HG03378 (cell line): ENCODE data around the gene KIAA0930.
"Not testable (repeated sequence)": the region's sequence is repeated elsewhere in the genome, so short reads cannot be mapped to it uniquely, and the experiment has no call there.

Experiments
- ATAC-seq: cut with Tn5 transposase; IDR thresholded peaks from one replicate; pipeline ENCODE4 v1.9.1; 2021; ENCODE audit warnings: mild to moderate bottlenecking, moderate library complexity; ENCODE audit not compliant: unreplicated experiment

The KIAA0930 gene

DNA sequence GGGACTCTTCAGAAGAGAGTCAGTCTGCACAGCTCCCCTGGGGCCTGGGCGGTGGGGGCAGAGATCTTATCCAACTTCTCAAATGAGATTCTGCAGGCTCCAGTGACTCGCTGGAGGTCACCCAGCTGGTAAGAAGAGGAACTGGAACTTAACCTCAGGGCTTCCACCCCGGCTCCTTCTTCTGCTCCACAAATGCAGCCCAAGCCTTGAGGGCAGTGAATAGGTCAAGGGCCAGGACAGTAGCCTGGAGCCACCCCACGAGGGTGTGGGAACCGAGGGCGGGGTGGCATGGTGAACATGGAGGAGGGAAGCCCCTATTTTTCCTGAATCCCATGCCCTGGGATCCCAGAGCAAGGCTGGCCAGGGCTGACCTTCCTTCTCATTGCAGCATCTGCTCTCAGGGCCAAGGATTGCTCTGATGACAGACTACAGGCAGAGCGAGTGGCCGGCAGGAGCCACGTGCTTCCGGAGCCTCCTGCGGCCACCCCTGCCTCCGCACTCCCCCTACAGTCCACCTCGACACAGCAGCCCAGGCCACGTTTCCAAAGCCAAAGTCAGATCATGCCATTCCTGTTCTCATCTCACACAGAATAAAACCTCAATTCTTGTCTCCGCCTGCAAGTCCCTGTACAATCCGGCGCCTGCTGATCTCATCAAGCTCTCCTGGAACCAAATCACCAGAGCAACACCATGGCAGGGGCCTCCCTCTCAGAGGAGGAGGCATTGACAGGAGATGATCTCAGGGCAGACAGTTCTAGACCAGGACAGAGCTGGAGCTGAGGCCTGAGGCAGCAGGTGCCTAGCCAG is 23.0 kb upstream of the KIAA0930 start:
- ATAC-seq: peak; percentile 76

- peak; percentile 24 for ATAC-seq
Measured at GRCh38 chr22:45262931-45263462, 22.3 kb upstream of the KIAA0930 start.

DNA sequence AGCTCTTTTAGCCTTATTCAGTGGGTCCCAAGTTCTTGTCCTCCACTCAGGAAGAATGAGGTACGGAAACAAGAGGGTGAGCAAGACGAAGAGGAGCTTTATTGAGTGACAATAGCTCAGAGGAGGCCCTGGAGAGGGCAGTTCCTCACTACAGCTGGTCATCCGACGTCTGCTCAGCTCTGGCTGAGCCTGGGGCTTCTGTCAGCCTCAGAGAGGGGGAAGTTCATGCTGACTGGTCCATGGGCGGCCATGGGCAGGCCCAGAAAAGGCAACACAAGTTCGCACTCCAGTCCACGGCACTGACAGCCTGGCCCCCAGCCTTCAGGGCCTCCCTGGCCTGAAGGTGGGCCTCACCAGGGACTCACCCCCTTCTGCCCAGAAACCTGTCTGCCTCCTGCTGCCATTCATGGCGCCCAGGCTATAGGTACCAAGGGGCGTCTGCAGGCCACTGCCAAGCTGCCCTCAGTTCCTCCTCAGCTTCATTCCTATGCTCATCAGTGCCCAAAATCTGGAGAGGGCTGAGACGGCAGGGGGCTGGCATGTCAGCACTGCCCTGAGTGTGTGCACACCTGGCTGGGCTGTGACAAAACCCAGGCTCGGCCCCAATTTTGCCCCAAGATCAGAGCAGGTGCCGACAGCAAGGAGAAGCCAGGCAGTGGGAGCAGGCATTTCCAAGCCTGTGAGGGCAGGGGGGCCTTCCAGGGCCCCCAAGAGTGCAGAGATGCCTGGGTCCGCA is 21.7 kb upstream of the KIAA0930 start:
- ATAC-seq: no peak

DNA sequence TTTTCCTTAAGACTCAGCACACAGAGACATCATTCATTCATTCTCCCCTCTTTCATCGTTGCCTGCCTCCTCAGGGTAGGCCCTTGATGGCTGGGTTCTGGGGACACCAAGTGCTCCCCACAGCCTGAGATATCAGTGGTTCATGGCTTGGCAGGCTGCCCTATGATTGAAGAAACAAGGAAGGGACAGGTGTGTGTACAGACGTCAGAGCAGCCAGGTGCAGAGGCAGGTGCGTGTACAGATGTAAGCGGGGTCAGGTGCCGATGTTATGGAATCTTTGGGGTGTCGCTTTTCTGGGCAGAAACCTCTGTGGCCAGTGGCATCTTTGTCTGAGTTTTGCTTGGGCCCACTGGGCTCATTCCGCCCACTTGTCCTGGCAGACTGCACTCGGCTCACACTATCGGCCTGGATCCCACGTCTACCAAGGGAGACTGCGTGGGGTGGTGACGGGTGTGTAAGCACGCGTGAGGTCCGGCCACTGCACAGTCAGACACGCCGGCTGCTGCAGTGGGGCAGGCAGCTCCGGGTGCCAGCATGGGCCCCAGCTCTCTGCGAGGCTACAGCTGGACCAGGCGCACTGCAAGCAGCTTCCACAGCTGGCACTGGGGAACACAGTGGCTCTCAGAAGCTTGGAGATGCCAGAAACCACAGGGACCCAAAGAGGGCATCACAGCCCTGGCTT is 20.9 kb upstream of the KIAA0930 start:
- no peak for ATAC-seq

DNA sequence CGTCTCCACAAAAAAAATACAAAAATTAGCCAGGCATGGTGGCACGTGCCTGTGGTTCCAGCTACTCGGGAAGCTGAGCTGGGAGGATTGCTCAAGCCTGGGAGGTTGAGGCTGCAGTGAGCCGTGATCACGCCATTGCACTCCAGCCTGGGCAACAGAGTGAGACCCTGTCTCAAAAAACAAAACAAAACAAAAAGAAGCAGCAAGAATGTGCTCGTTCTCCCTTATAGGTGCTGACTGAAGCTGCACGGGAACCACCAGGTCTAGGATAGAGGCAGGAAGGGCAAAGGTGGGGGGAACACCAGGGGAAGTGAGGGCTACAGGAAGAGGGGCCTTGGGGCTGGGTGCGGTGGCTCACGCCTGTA is 19.7 kb upstream of the KIAA0930 start:
- not testable (repeated sequence) for ATAC-seq

GRCh38 chr22:45259754-45260394 is 19.2 kb upstream of the KIAA0930 start:
- no peak for ATAC-seq

GRCh38 chr22:45257941-45258340 is 17.2 kb upstream of the KIAA0930 start:
- not testable (repeated sequence) for ATAC-seq

- no peak for ATAC-seq
Measured at GRCh38 chr22:45254789-45255278, 14.1 kb upstream of the KIAA0930 start.

DNA sequence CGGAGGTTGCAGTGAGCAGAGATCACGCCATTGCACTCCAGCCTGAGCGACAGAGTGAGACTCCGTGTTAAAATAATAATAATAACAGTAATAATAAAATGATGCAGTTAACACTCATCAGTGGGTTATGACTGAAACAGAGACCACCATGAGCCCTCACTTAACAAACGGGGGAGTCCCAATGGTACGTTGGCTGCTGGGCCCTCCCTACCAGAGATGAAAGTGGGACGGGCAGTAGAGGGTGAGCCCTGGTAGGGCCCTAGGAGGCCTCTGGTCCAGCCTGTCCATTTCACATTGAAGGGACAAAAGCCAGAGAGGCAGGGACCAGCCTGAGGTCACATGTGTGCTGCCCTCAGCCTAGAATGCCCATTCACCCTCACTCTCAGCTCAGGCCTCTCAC is 13.7 kb upstream of the KIAA0930 start:
- ATAC-seq: no peak

DNA sequence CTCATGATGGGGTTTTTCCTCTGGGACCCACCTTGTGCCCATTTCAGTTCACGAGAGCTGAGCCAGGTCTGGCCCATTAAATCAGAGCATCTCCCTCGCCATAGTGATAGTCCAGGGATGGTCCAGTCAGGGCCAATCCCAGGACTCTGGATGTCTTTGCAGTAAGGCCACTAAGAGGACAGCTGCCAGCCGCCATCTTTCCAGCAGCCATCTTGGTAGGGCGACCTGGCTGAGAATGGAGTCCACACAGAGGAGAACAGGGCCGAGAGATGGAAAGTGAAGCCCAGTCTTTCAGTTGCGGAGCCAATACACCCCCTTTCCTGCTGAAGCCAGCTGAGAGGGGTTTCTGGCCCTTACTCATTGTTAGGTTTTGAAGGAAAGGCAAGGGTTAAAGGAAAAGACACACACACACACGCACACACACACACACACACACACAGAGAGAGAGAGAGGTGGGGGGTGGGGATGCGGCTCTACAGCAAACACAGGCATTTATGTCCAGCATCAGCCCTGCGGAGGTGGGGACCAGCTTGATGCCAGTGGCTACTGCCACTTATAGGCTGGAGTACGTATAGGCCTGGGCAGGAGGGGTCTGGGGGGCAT is 12.4 kb upstream of the KIAA0930 start:
- ATAC-seq: no peak

GRCh38 chr22:45251825-45252224 is 11.1 kb upstream of the KIAA0930 start:
- no peak for ATAC-seq

DNA sequence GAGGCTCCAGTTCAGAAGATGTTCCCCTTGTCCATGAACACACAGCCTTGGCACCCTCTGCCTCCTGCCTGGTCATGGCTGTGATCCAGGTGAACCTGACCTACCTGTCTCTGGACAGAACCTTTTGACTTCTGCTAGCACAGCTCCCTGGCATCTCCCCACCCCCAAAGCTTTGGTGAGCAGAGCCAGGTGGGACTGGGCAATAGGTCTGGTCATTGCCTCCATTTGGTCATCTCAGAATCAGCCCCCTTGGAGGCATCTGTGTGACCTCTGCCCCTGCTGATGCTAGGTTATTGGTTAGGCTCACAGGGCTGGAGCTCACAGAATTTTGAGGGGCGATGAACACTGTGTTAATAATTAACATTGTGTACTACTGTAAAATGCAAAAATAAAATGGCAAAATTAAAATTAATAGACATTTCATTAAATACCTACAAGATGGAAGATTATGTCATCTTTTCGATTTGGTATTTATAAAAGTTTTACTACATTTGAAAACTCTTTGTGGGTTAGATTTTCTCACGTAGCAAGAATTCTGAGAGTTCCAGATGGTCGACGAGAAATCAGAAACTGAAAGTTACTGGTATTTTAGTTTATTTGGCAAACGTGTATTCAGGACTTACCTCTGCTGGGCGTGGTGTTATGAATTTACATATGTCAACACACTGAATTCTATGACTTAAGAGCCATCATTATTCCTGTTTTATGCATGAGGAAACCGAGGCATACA is 8.3 kb upstream of the KIAA0930 start:
- ATAC-seq: peak; percentile 72

DNA sequence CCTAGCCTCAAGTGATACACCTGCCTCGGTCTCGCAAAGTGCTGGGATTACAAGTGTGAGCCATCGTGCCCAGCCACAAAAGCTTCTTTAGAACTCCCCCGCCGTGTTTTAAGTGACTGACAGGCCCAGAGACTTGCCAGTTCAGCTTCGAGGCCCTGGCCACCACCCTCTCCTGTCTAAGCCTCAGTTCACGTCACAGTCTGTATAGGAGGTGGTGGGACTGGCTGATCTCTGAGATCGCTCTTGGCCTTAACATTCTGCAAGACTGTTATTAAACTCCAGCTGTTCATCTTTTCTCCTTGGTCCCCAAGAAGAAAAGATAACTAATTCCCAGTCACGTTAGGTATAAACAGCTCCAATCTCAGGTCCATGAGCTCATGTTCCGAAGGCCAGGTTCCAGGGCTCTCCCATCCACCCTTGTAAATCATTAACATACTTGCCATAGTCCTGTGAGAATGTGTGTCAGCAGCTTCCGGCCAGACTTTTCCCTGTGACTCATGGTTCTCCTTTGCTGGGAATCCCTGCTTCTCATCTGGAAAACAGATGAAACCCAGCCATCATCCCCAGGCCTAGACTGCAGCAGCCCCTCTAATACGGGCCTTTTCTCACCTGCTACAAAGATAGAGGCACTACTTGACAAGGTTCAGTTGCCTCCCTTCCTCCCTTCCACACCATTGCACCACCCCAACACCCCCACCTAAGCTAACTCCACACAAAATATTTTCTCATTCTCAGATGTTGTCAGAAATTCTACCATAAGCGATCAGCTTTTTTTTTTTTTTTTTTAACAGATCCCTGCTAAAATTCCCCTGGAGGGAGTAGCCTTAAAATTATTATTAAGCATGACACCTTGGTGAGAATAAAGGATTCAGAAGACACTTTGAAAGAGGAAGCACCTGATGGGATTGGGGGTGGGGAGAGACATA is 5.6 kb upstream of the KIAA0930 start:
- no peak for ATAC-seq

DNA sequence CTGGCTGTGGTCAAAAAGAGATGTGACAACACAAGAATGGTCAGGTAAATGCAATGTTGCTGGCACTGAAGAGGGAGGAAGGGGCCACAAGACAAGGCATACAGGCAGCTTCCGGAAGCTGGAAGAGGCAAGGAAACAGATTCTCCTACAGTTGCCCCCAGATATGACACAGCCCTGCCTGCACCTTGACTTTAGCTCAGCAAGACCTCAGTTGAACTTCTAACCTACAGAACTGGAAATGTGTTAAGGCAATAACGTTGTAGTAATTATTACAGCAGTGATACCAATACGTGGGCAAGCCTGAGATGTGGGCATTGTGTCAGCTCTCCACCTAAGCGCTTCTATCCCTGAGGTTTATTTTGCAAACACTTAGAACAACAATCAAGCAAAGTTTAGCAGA is 4.2 kb upstream of the KIAA0930 start:
- ATAC-seq: no peak

DNA sequence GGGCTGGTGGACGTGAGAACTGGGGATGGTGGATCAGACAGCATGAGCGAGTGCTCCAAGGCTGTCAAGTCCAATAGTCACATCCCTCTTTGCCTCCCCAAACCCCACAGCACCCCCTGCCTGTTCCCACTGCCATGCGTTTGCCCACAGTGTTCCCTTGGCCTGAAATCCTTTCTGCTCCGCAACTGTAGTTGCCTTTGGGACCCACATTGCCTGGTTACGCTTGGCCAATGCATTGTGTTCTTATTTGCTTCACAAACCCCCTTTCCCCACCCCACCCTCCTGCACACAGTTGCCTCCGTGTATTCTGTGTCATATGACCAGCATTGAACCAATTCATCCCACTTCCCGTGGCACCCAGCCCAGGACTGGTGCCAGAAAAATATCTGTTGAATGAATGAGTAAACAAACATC is 2.1 kb upstream of the KIAA0930 start:
- no peak for ATAC-seq

DNA sequence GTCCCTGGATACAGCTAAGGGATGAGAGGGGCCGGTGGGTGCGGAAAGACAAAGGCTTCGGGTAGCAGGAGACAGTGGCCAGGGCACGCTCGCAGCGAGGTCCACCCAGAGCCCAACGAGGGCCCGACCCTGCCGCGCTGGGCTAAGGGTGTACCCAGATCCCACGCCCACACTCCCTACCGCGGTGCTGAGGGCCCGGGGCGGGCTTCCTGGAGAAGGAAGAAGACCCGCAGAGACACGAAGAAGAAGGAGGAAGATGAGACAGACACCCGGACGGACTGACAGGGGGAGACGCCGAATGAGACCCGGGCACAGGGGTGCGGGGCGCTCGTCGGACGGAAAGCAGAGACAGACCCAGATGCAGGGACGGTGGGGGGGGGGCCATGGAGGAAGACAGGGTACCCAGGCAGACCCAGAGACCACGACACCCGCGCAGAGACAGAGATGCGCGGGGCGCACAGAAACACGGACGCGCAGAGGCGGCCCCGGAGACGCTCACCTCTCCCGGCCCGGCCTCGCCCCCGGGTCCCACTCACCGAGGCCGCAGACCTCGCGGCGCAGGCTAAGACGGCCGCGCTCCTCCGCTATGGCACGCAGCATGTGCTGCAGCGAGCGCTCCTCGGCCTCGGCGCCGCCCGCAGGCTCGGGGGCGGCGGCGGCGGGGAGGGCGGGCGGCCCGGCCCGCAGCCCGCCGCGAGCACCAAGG is 437 bp downstream of the KIAA0930 start:
- no peak for ATAC-seq

DNA sequence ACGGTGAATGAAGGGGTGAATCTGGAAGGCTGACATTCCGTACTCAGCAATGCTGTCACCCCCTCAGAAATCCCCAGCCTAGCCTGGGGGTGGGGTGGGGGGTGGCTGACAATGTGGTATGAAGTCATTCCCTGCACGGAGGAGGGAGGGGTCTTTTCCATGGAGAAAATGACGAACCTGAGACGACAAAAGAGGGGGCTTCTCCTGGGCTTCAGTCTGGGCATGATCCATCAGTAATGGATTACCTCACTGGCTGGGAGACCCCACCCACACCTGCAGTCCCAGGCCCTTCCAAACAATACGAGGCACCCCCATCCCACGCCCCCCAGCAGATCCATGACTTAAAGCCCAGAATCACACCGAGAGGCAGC is 1.0 kb downstream of the KIAA0930 start:
- no peak for ATAC-seq
